Measurements from ENCODE around the gene CTBP2.
"Not testable (repeated sequence)": the region's sequence is repeated elsewhere in the genome, so short reads cannot be mapped to it uniquely, and the experiment has no call there.

CTBP2 gene

DNA sequence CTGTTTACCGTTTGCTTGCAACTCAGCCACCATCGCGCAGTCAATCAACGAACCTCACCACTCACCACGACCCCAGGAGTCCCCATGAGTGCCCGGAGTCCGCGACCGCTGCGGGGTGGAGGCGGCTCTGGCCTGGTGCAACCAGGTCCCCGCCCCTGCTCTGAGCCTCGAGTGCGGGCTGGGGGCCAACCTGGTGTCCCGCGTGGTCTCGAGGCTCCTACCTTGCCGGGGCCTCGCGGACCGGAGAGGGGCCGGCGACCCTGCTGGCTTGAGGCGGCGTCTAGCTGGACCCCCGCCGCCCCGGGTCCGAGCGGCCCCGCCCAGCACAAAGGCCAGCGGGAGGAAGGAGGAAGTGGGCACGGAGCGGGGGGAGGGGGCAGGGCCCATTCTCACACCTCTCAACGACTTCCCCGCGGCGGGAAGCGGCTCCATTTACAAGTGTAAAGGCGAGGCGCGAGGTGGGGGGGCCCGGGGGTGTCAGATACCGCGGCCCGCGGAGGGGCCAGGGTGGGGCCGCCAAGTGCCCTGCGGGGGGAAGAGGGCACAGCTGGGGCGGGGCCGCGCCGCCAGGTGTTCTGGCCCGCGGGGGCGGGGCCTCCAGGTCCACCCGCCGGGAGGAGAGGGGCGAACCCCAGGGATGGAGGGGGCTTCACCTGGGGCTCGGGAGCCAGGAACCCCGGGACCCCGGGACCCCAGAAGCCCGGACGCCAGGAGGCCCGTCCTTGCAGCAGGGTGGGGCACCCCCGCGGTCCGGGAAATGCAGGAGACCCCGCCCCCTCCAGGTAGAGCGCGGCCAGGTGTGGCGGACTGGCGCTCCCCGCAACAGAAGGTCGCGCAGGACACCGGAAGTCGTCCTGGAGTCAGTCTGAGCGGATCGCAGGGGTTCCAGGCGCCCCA, 8.6 kb downstream of the CTBP2 start:
- no peaks in the 10 kb centered on the region for H3K27me3 ChIP-seq
- H3K4me1 ChIP-seq, result peaks cover 11 to 100% (median 88%) of the 10 kb centered on the region in 4 donors
- intact Hi-C loops (cut with DNase I; ENCODE audit: low total_unique reads), result loop anchor here (10.0 kb wide), 1 partner anchor 147 kb away; no protein-coding TSS in a partner anchor

DNA sequence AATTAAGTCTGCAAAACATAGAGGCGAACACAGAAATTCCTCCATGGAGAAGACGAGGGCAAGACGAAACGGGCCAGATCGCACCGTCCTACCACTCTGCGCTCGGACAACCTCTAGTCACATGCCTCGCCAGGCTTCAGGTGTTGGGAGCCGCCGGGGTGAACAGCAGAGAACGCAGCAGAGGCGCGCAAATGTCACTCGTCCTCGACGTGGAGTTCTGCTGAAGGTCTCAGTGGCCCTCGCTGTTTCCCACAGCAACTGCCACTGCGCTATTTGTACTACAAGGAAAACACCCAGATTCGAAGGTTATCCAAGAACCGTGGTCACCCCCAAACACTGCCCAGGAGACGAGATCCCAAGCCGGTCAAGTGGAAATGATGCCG, 9.2 kb downstream of the CTBP2 start:
- Histone ChIP-seq H3K27ac (peak overlapping the region in 1 of 2 donors; percentile 99), H3K9me3 (no peaks in the 10 kb centered on the region), H3K4me1 (peaks cover 15 to 100% (median 88%) of the 10 kb centered on the region in 4 donors), H3K4me3 (no peak overlapping the region), H3K36me3 (peaks cover 0 to 9% (median 5%) of the 10 kb centered on the region in 3 donors), H3K27me3 (no peaks in the 10 kb centered on the region)
- peak in 1 of 2 donors; percentile 56 for DNase-seq
- TF ChIP-seq, protein P1, sequence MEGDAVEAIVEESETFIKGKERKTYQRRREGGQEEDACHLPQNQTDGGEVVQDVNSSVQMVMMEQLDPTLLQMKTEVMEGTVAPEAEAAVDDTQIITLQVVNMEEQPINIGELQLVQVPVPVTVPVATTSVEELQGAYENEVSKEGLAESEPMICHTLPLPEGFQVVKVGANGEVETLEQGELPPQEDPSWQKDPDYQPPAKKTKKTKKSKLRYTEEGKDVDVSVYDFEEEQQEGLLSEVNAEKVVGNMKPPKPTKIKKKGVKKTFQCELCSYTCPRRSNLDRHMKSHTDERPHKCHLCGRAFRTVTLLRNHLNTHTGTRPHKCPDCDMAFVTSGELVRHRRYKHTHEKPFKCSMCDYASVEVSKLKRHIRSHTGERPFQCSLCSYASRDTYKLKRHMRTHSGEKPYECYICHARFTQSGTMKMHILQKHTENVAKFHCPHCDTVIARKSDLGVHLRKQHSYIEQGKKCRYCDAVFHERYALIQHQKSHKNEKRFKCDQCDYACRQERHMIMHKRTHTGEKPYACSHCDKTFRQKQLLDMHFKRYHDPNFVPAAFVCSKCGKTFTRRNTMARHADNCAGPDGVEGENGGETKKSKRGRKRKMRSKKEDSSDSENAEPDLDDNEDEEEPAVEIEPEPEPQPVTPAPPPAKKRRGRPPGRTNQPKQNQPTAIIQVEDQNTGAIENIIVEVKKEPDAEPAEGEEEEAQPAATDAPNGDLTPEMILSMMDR (IDR thresholded peaks at IDR 0.05), result no peak
- intact Hi-C loops (cut with DNase I; ENCODE audit: low total_unique reads), result loop anchor here (10.0 kb wide), 1 partner anchor 146 kb away; no protein-coding TSS in a partner anchor

More for the DNA sequence above, 8.6 kb downstream of the CTBP2 start:
- TF ChIP-seq, protein P1 (IDR thresholded peaks at IDR 0.05), result no peak
- DNase-seq, result peak in 1 of 2 donors; percentile 73
- Histone ChIP-seq H3K9me3 (no peaks in the 10 kb centered on the region), H3K36me3 (peaks cover 0 to 9% (median 5%) of the 10 kb centered on the region in 3 donors), H3K27ac (peak overlapping the region; percentile 70 to 99), H3K4me3 (peak overlapping the region in 1 of 2 donors; percentile 8)

DNA sequence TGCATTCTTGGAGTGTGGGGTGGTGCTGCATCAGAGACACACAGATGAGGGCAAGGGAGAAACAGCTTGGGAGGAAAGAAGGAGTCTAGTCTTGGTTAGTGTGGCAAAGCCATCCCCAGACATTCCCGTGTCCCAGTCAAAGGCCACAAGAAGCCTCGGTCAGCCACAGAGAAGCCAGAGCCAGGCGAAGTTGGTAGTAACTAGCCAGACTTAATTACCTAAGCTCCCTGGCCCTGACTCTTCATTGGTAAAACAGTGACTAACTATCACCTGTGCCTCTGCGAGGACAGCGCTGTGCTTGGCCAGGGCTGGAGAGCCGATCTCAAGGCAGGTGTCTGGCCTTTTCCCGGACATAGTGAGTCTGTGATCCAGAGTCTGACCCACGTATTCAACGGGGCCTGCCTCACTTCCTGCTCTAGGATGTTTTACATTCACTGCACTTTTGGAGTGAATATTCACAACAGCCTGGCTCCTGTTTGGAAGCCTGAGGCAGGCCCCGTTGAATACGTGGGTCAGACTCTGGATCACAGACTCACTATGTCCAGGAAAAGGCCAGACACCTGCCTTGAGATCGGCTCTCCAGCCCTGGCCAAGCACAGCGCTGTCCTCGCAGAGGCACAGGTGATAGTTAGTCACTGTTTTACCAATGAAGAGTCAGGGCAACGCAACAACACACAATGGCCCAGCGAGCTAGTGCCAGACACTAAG, 9.8 kb downstream of the CTBP2 start:
- not testable (repeated sequence) for H3K9me3 ChIP-seq, H3K27me3 ChIP-seq, H3K36me3 ChIP-seq, H3K4me3 ChIP-seq
- Histone ChIP-seq H3K27ac (peak overlapping the region in 1 of 2 donors; percentile 89), H3K4me1 (peaks cover 15 to 100% (median 86%) of the 10 kb centered on the region in 4 donors)
- DNase-seq, result peak in 1 of 2 donors; percentile 56
- intact Hi-C loops (cut with DNase I; ENCODE audit: low total_unique reads), result loop anchor here (10.0 kb wide), 1 partner anchor 146 kb away; no protein-coding TSS in a partner anchor

DNA sequence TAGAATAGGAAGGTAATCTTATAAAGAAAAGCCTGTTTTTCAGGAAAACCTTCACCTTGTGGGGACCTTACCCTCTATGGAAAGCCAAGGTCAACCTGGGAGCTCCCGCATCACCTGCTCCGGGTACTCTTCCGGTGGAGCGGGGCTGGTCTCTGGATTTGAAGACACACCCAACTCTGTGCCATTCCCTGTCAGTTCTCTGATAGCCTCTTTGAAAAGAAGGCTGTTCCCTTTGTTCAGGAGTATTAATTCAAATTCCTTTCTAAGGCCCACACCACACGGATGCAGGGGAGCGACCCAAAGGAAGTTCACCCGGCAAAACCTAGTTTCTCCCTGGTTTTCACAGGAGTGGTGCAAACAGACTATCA, 10.7 kb downstream of the CTBP2 start:
- H3K9me3 ChIP-seq, result no peaks in the 10 kb centered on the region
- no peaks in the 10 kb centered on the region for H3K27me3 ChIP-seq
- peaks cover 0 to 9% (median 5%) of the 10 kb centered on the region in 3 donors for H3K36me3 ChIP-seq
- TF ChIP-seq, protein P1 (IDR thresholded peaks at IDR 0.05), result no peak
- peaks cover 9 to 100% (median 89%) of the 10 kb centered on the region in 4 donors for H3K4me1 ChIP-seq
- intact Hi-C loops (cut with DNase I; ENCODE audit: low total_unique reads), result loop anchor here (10.0 kb wide), 1 partner anchor 145 kb away; no protein-coding TSS in a partner anchor
- no peak overlapping the region for H3K4me3 ChIP-seq
- no peak for DNase-seq
- H3K27ac ChIP-seq, result peak overlapping the region; percentile 71 to 89

DNA sequence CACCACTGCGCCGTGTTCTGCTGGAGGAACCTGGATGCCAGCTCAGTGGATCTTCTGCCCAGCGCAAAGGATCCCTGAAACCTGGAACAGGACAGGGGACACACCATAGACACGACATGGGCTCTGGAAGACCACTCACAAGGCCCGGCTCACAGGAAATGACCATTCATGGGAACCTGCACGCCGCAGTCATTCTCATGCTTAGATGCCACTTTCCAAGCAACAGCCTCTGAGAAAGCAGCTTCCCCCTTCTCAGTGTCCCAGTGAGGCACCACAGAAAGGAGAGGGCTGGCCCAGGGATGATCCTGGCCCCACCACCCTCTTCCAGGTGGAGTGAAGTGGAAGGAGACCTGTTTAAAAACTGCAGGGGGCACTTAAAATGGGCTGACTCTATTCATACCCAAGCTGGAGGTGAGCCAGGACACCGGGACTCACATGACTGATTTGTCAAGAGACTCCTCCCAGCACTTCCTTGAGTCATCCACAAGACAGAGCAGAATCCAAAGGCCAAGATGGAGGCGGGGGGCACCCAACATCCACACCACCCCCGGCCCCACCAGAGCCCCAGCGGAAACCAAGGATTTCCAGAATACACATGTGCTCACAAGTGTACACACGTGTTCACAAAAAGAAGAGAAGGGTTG, 11.2 kb downstream of the CTBP2 start:
- DNase-seq, result peak; percentile 87 to 90
- peaks cover 0 to 9% (median 5%) of the 10 kb centered on the region in 3 donors for H3K36me3 ChIP-seq
- peaks cover 7 to 100% (median 89%) of the 10 kb centered on the region in 4 donors for H3K4me1 ChIP-seq
- no peaks in the 10 kb centered on the region for H3K27me3 ChIP-seq
- H3K4me3 ChIP-seq, result no peak overlapping the region
- intact Hi-C loops (cut with DNase I; ENCODE audit: low total_unique reads), result no loop called here
- TF ChIP-seq, protein P1 (IDR thresholded peaks at IDR 0.05), result no peak
- H3K27ac ChIP-seq, result peak overlapping the region; percentile 71 to 89
- H3K9me3 ChIP-seq, result no peaks in the 10 kb centered on the region

Data from tibial artery (tissue), 4 donors.